GM23338 (cell line): Measurements from ENCODE around the gene HLA-DOB. TPM values are rescaled to one million over a fixed set of nuclear protein-coding genes. Genes with fewer than 3 reads are reported as not detected.
A peak's percentile ranks its signal among the peaks of the same experiment; 100 is the strongest.

Experiments
- ATAC-seq: fragments of 200-7000 bp; cut with Tn5 transposase; 3 replicates; pipeline ENCODE4 v1.9.1; 2020
- DNase-seq: peaks from one replicate; pipeline ENCODE4 v3.0.0-alpha.2; 2015; ENCODE audit warnings: low spot score
- H2AFZ ChIP-seq: fragments of 200-600 bp; sonication (generic); 2 replicates; pipeline ENCODE4 v1.8.0; 2016; ENCODE audit warnings: antibody characterized with exemption, mild to moderate bottlenecking, moderate library complexity
- H3F3A ChIP-seq: fragments of 200-600 bp; sonication (generic); replicated peaks from 2 replicates; pipeline ENCODE4 v1.8.0; 2017; ENCODE audit warnings: antibody characterized with exemption, mixed run types, low read depth
- H3K27ac ChIP-seq: fragments of 200-600 bp; sonication (generic); 2 replicates; pipeline ENCODE4 v1.6.1; 2016; ENCODE audit warnings: low read depth
- H3K27me3 ChIP-seq: fragments of 200-600 bp; sonication (generic); 2 replicates; pipeline ENCODE4 v1.8.0; 2016; ENCODE audit warnings: mild to moderate bottlenecking, mixed run types, moderate library complexity; ENCODE audit not compliant: insufficient read depth
- H3K36me3 ChIP-seq: fragments of 200-600 bp; sonication (generic); 2 replicates; pipeline ENCODE4 v1.8.0; 2016; ENCODE audit warnings: mild to moderate bottlenecking; ENCODE audit not compliant: insufficient read depth
- H3K4me1 ChIP-seq: fragments of 200-600 bp; sonication (generic); 2 replicates; pipeline ENCODE4 v1.8.0; 2016; ENCODE audit warnings: mild to moderate bottlenecking, moderate library complexity; ENCODE audit not compliant: insufficient read depth
- H3K4me2 ChIP-seq: fragments of 200-600 bp; sonication (generic); 2 replicates; pipeline ENCODE4 v1.7.1; 2017; ENCODE audit warnings: mixed run types
- H3K4me3 ChIP-seq: fragments of 200-600 bp; sonication (generic); 2 replicates; pipeline ENCODE4 v1.6.1; 2016; ENCODE audit warnings: mixed run types
- H3K79me2 ChIP-seq: fragments of 200-600 bp; sonication (generic); replicated peaks from 2 replicates; pipeline ENCODE4 v1.8.0; 2017; ENCODE audit warnings: mild to moderate bottlenecking; ENCODE audit not compliant: insufficient read depth
- H3K9me2 ChIP-seq: fragments of 200-600 bp; sonication (generic); 2 replicates; pipeline ENCODE4 v1.8.0; 2017; ENCODE audit not compliant: insufficient read depth
- H4K20me1 ChIP-seq: fragments of 200-600 bp; sonication (generic); replicated peaks from 2 replicates; pipeline ENCODE4 v1.8.0; 2017; ENCODE audit warnings: mild to moderate bottlenecking; ENCODE audit not compliant: insufficient read depth
- H3K27ac Mint-ChIP-seq: 2 replicates; pipeline ENCODE4 v1.8.0; 2020; ENCODE audit warnings: inconsistent platforms, mild to moderate bottlenecking, moderate library complexity, mixed read lengths
- H3K27me3 Mint-ChIP-seq: 3 replicates; pipeline ENCODE4 v1.8.0; 2022; ENCODE audit warnings: low read depth, mild to moderate bottlenecking, moderate library complexity, mixed read lengths, inconsistent platforms; ENCODE audit not compliant: insufficient read depth, poor library complexity
- H3K36me3 Mint-ChIP-seq: 3 replicates; pipeline ENCODE4 v1.8.0; 2021; ENCODE audit warnings: low read depth, mild to moderate bottlenecking, inconsistent platforms, moderate library complexity, mixed read lengths
- H3K4me1 Mint-ChIP-seq: 3 replicates; pipeline ENCODE4 v1.8.0; 2020; ENCODE audit warnings: mild to moderate bottlenecking, inconsistent platforms, mixed read lengths
- H3K4me3 Mint-ChIP-seq: 3 replicates; pipeline ENCODE4 v1.8.0; 2021; ENCODE audit warnings: moderate library complexity, mild to moderate bottlenecking, inconsistent platforms, mixed read lengths
- H3K9me3 Mint-ChIP-seq: 3 replicates; pipeline ENCODE4 v1.8.0; 2020; ENCODE audit warnings: moderate library complexity, mild to moderate bottlenecking, inconsistent platforms, mixed read lengths
- CREB1 ChIP-seq: fragments of 250-450 bp; sonication (Bioruptor Pico); IDR thresholded peaks from 2 replicates; pipeline ENCODE4 v1.5.0; 2020; ENCODE audit warnings: low read depth, mild to moderate bottlenecking, moderate library complexity
- CTCF ChIP-seq, 2 experiments: fragments of 200-600 bp in 1 of 2; sonication (generic) in 1 of 2; conservative IDR thresholded peaks; 2 replicates each; pipeline versions ENCODE4 v1.5.1 to v1.6.1; 2016 to 2017; ENCODE audit warnings: antibody characterized with exemption in 2 of 2, low read depth in 2 of 2, mild to moderate bottlenecking in 2 of 2, moderate library complexity in 1 of 2
- EZH2 ChIP-seq: fragments of 200-600 bp; sonication (generic); IDR thresholded peaks from one replicate; pipeline ENCODE4 v1.8.0; 2017; ENCODE audit warnings: antibody characterized with exemption, mild to moderate bottlenecking, low read depth; ENCODE audit not compliant: unreplicated experiment
- EZH2phosphoT487 ChIP-seq: fragments of 200-600 bp; sonication (generic); IDR thresholded peaks from one replicate; pipeline ENCODE4 v1.8.1; 2018; ENCODE audit warnings: antibody characterized with exemption; ENCODE audit not compliant: unreplicated experiment
- JUNB ChIP-seq: IDR thresholded peaks from one replicate; pipeline ENCODE4 v1.6.1; 2016; ENCODE audit warnings: antibody characterized with exemption; ENCODE audit not compliant: unreplicated experiment
- NANOG ChIP-seq: IDR thresholded peaks from 2 replicates; pipeline ENCODE4 v1.6.1; 2016; ENCODE audit warnings: antibody characterized with exemption, borderline replicate concordance
- POLR2AphosphoS5 ChIP-seq: IDR thresholded peaks from 2 replicates; pipeline ENCODE4 v1.6.1; 2016; ENCODE audit warnings: antibody characterized with exemption, low read depth
- REST ChIP-seq: IDR thresholded peaks from one replicate; pipeline ENCODE4 v1.6.1; 2018; ENCODE audit warnings: antibody characterized with exemption; ENCODE audit not compliant: unreplicated experiment
- STAT1 ChIP-seq: IDR thresholded peaks from one replicate; pipeline ENCODE4 v1.6.1; 2016; ENCODE audit warnings: antibody characterized with exemption; ENCODE audit not compliant: unreplicated experiment
- ZNF114 ChIP-seq: fragments of 250-450 bp; sonication (Bioruptor Pico); IDR thresholded peaks from 2 replicates; pipeline ENCODE4 v1.5.0; 2020; ENCODE audit warnings: mild to moderate bottlenecking, moderate library complexity
- ZNF331 ChIP-seq: fragments of 250-450 bp; sonication (Bioruptor Pico); IDR thresholded peaks from 2 replicates; pipeline ENCODE4 v1.5.0; 2020; ENCODE audit warnings: low read depth, mild to moderate bottlenecking, moderate library complexity
- ZNF462 ChIP-seq: fragments of 250-450 bp; sonication (Bioruptor Pico); IDR thresholded peaks from 2 replicates; pipeline ENCODE4 v1.5.0; 2020; ENCODE audit warnings: mild to moderate bottlenecking, moderate library complexity
- polyA plus RNA-seq: library from polyadenylated mRNA; unstranded; fragments of >200 nt; fragmentation: Nextera tagmentation; extraction: Ambion mirVana; gene quantifications from 2 replicates; pipeline ENCODE4 v1.2.1, GENCODE V29; 2016
- total RNA-seq: library from RNA; depleted of rRNA; stranded (reverse); fragments of >200 nt; shearing (Covaris generic); gene quantifications from 2 replicates; pipeline ENCODE4 v1.2.3, GENCODE V29; 2014
- TF ChIP-seq, protein P1 (sequence below): IDR thresholded peaks from 2 replicates; pipeline ENCODE4 v1.6.1; 2016; ENCODE audit warnings: antibody characterized with exemption

HLA-DOB gene
- total and polyA plus RNA-seq, 2 experiments from 2014 or later: not detected

- H3K36me3 Mint-ChIP-seq: no peaks in the 10 kb centered on the region
- peaks cover 4% of the 10 kb centered on the region; the same call in 1 of the 2 replicates for H3K4me1 ChIP-seq
- no peaks in the 10 kb centered on the region for H3F3A ChIP-seq
- peaks cover 9% of the 10 kb centered on the region; the same call in 2 of the 3 replicates for H3K4me1 Mint-ChIP-seq
- H4K20me1 ChIP-seq: no peaks in the 10 kb centered on the region
- H3K79me2 ChIP-seq: no peaks in the 10 kb centered on the region
- H3K27ac ChIP-seq: no peak within 1 kb of the TSS
- DNase-seq: no peak
- no peaks in the 10 kb centered on the region for H3K27me3 ChIP-seq
- ATAC-seq: no peak
- no peak for TF ChIP-seq STAT1
- TF ChIP-seq POLR2AphosphoS5: no peak
- no peak for TF ChIP-seq EZH2phosphoT487
- TF ChIP-seq JUNB: no peak
- TF ChIP-seq REST: no peak
- TF ChIP-seq CTCF (conservative IDR thresholded peaks at IDR 0.05; ENCODE audit: low read depth in 2 of 2): no peak
- TF ChIP-seq ZNF462 (CRISPR knock-in tag): no peak
- no peak for TF ChIP-seq ZNF114 (CRISPR knock-in tag)
- no peak for TF ChIP-seq CREB1 (CRISPR knock-in tag)
- no peak for TF ChIP-seq NANOG
- no peak for TF ChIP-seq EZH2
- no peak for TF ChIP-seq ZNF331 (CRISPR knock-in tag)
- TF ChIP-seq, protein P1, sequence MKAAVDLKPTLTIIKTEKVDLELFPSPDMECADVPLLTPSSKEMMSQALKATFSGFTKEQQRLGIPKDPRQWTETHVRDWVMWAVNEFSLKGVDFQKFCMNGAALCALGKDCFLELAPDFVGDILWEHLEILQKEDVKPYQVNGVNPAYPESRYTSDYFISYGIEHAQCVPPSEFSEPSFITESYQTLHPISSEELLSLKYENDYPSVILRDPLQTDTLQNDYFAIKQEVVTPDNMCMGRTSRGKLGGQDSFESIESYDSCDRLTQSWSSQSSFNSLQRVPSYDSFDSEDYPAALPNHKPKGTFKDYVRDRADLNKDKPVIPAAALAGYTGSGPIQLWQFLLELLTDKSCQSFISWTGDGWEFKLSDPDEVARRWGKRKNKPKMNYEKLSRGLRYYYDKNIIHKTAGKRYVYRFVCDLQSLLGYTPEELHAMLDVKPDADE: no peak
- no peaks in the 10 kb centered on the region for H3K9me2 ChIP-seq
- peak within 1 kb of the TSS; percentile 38; the same call in 1 of the 2 replicates for H2AFZ ChIP-seq
- no peak within 1 kb of the TSS for H3K4me2 ChIP-seq
- H3K27me3 Mint-ChIP-seq: peaks cover 5% of the 10 kb centered on the region
- no peak within 1 kb of the TSS for H3K4me3 ChIP-seq
- no peaks in the 10 kb centered on the region for H3K36me3 ChIP-seq
- H3K27ac Mint-ChIP-seq: no peak within 1 kb of the TSS
- no peaks in the 10 kb centered on the region for H3K9me3 Mint-ChIP-seq
- no peak within 1 kb of the TSS for H3K4me3 Mint-ChIP-seq
Measured at GRCh38 chr6:32763421-32763820, 53.4 kb downstream of the HLA-DOB start, which contains the start of gene HLA-DQB2. TSS of gene HLA-DQB2 (minus strand) at chr6:32763532. CDS start at chr6:32763470, 62 bp downstream.
